ENCODE data around the gene PYGM. TPM values are rescaled to one million over a fixed set of nuclear protein-coding genes. Genes with fewer than 3 reads are reported as not detected.

The PYGM gene
- 0.82 TPM for total RNA-seq

DNA sequence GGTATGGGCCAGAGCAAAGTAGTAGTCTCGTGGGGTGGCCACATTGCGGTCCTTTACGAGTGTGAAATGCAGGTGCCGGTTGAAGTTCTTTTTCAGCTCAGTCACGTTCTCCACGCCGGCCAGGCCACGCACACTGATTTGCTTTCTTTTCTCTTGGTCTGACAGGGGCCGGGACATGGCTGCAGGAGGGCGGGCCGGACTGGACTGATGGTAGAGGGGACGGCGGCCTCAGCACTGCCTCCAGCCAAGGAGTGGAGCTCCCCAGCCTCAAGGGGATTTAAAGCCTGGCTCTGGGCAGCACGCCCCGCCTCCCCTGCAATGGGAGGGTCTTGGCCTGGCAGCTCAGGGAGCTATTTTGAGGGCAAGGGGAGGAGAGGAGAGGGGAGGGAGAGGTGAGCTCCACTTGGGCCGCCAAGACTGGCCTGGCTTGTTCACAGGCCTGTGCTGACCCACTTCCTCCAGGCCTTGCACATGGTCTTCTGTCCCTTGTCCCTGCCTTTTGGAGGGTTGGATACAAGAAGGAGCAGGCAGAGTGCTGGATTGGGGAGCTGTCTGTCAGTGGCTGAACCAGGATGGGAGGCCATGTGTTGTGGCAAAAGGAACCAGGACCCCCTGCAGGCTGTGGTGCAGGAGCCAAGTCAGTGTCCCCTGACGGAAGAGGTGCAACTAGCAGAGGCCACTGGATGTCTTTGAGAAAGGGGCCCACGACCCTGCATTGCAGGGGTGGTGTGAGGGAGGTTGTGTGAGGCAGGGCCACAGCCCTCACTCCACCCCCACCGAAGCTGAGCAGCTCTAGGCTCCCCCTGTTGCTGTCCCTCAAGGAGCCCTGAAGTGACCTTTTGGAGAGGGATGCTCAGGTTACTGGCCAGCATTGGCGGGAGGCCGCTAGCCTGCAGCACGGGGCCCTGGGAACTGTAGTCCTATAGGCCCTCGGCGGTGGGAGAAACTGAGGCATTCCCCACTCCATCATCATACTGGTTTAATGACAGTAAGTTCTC is at the start of gene PYGM:
Gene PYGM (minus strand): TSS at position 253 of the 998 bp plus-strand sequence. CDS start 76 bp downstream, at position 177.
- no peak for FAIRE-seq
- peak; percentile 60 to 72 for DNase-seq (ENCODE audit: low spot score in 2 of 2)

GRCh38 chr11:64805481-64805880 is 45.7 kb upstream of the PYGM start:
- no peak for DNase-seq (ENCODE audit: low spot score in 2 of 2)

DNA sequence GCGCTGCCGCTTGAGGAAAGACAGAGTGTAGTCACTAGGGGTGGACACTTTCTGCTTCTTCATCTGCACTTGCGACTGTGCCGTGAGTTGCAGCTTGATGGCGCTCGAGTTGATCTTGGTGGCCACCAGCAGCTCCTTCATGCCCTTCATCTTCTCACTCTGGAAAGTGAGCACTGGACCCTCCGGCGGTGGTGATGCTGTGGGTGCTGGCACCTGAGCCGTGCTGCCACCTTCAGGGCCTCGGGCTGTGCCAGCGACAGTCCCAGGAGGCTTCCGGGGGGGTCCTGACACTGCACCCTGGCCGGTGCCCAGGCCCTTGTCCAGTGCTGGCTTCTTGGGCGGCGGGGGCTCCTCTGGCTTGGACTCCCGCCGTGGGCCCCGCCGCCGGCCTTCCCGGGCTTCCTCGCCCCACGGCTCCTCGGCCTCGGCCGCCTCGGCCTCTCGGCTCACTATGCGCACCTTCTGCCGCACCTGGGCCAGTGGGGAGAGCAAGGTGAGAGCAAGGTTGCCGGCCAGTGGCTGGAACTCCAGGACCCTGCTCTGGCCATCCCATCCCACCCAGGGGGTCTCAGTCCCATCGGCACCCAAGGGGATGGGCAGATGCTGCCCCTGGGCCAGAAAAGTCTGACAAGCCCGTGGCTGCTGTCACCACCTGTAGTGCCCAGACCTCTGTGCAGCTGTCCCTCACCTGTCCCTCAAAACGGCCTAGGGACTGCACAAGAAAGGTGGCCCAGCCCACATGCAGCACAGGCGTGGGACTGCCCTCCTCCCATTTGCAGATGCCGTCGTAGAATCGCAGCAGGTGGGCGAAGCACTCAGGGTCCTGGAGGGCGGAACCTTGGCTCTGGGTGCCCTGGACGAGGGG is 44.8 kb upstream of the PYGM start:
- FAIRE-seq: no peak
- no peak for DNase-seq (ENCODE audit: low spot score in 2 of 2)

More at GRCh38 chr11:64805481-64805880, 45.7 kb upstream of the PYGM start:
- no peak for FAIRE-seq

GRCh38 chr11:64803846-64804345 is 44.1 kb upstream of the PYGM start:
- DNase-seq (ENCODE audit: low spot score in 2 of 2) (no peak), FAIRE-seq (no peak)

GRCh38 chr11:64803158-64803845 is 43.5 kb upstream of the PYGM start, which contains the start of gene MAP4K2:
Gene MAP4K2, minus strand, starts transcription at chr11:64803214. Its CDS starts 65 bp downstream, at chr11:64803149.
- FAIRE-seq: no peak

GRCh38 chr11:64802370-64803157 is 42.8 kb upstream of the PYGM start:
- FAIRE-seq (no peak), DNase-seq (ENCODE audit: low spot score in 2 of 2) (no peak)

More at GRCh38 chr11:64803158-64803845, 43.5 kb upstream of the PYGM start, which contains the start of gene MAP4K2:
- DNase-seq (ENCODE audit: low spot score in 2 of 2): peak; percentile 97 to 98

- DNase-seq (ENCODE audit: low spot score in 2 of 2): no peak
- no peak for FAIRE-seq
Observed at GRCh38 chr11:64801561-64802369, 42.0 kb upstream of the PYGM start.

DNA sequence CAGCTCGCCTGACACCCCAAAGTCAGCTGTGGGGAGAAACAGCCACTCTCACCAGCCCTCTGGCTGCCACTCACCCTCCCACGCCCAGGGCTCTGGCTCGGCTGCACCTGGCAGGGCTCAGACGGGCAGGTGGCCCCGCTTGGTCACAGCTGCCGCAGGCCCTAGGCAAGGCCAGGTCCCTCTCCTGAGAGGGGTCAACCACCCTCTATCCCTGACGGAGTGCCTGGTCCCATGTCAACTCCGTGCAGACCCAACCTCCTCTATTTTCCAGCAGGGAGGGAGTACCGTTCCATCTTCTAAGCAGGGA is 41.3 kb upstream of the PYGM start:
- FAIRE-seq (no peak), DNase-seq (ENCODE audit: low spot score in 2 of 2) (no peak)

GRCh38 chr11:64800303-64801157 is 40.8 kb upstream of the PYGM start:
- no peak for FAIRE-seq
- DNase-seq (ENCODE audit: low spot score in 2 of 2): no peak

DNA sequence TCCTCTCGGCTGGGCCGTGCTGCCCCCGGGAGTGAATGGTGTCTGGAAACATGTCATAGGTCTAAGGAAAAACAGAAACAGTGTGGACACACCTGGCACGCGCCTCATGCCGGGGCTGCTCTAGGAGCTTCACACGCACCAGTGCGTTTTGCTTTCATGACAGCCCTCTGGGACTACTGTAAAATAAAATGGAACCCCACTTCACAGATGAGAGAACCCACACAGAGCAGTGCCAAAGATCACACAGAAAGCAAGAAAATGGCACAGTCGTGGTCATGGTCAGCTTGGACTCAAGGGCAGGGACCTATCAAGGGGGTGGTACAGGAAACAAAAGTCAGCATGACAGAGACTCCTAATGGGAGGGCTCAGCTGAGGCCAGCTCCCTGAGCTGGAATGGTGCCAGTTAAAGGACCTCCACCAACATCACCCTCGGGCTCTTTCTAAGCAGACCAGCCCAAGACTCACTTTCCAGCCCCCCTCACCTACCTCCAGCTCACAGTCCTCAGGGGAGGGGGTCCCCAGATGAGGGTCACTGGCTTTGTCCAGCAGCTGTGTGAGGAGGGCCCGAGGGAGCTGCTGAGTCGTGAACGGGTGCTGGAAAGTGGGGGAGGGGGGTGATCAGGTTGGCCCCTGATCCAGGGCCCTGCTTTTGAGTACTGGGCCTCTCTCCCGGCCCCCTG is 40.0 kb upstream of the PYGM start:
- DNase-seq (ENCODE audit: low spot score in 2 of 2) (no peak), FAIRE-seq (no peak)

DNA sequence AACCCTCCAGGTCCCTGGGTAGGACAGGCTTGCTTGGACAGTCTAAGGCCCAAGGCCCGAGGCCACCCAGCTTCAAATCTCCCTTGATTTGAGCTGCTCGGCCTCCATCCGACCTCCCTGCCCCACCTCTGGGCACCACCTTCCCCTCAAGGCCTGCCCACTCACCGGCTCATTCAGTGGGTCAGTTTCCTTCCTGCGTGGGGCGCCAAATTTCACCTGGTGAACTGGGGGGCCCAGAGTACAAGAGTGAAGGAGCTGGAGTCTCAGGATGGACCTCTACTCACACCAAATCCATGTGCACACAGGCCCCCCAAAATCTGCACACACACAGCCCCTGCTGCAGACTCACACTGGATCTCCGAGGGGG is 39.5 kb upstream of the PYGM start:
- no peak for FAIRE-seq

DNA sequence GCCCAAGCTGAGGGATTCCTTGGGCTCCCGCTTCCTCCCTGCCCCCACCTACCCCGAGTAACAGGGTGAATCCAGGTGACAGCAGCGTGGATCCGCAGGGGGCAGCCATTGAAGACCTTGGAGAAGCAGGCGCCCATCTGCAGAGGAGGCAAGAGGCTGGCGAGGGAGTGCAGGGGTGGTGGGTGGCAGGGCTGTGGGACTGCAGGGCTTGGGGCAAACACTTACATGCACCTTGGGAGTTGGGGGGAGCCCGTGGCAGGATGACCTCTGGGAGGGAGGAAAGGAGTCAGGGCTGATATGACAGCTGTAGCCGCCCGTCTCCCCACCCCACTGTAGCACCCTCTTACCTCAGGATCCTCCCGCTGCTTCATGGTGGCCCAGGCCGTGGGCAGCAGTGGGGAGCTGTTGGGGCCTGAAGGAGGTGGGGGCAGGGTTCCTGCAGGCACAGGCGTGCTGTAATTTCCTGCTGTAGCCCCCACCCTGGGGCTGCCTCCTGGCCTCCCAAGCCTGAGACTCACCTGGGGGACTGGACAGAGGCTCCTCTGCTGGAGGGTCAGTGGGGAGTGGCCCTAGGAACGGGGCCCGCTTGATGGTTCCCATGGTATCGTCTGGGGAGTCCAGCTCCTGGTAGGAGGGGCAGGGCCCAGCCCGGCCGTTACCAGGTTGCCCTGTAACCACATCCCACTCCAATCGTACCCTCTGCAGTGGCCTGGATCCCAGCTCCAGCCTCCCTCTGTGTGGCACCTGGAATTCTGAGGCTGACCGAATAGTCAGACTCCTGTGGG is 37.2 kb upstream of the PYGM start:
- FAIRE-seq (no peak), DNase-seq (ENCODE audit: low spot score in 2 of 2) (no peak)

More for the DNA sequence above, 39.5 kb upstream of the PYGM start:
- no peak for DNase-seq (ENCODE audit: low spot score in 2 of 2)

- FAIRE-seq: no peak
- DNase-seq (ENCODE audit: low spot score in 2 of 2): no peak
Observed at GRCh38 chr11:64796047-64796756, 36.4 kb upstream of the PYGM start.

GRCh38 chr11:64794526-64794925 is 34.8 kb upstream of the PYGM start:
- DNase-seq (ENCODE audit: low spot score in 2 of 2): no peak

GRCh38 chr11:64793271-64794160 is 33.7 kb upstream of the PYGM start:
- no peak for FAIRE-seq
- no peak for DNase-seq (ENCODE audit: low spot score in 2 of 2)

More at GRCh38 chr11:64794526-64794925, 34.8 kb upstream of the PYGM start:
- FAIRE-seq: no peak
